ENCODE measurements around the gene IER5L. TPM values are rescaled to one million over a fixed set of nuclear protein-coding genes. Genes with fewer than 3 reads are reported as not detected.

The IER5L gene
- total and polyA plus RNA-seq, 2 of the 8 experiments (the other 6 are each of a cell fraction or from before 2014, with no cell fraction given) = 0.65 to 1.0 TPM

- Histone ChIP-seq H2AK5ac (ENCODE audit: low read depth, low read length) (peak overlapping the region; percentile 97), H2BK20ac (ENCODE audit: low read length) (peak overlapping the region; percentile 90), H2BK15ac (ENCODE audit: low read length) (peak overlapping the region; percentile 98; the same call in 1 of the 2 replicates), H3K9ac (replicated peaks in 1 of 4; ENCODE audit: extremely low read depth in 1 of 4, low read depth in 3 of 4, low read length in 3 of 4) (peak overlapping the region; percentile 35 to 84 (median 83)), H3K27ac (ENCODE audit: low read depth, low read length) (peak overlapping the region; percentile 96), H2BK12ac (ENCODE audit: low read depth, low read length) (peak overlapping the region; percentile 96), H3K14ac (ENCODE audit: insufficient read length) (no peak overlapping the region), H3K18ac (ENCODE audit: extremely low read depth, low read length) (peak overlapping the region; percentile 99), H3K9me3 (ENCODE audit: insufficient read depth in 2 of 2, low read depth in 1 of 2, low read length in 1 of 2) (no peaks in the 10 kb centered on the region), H3K4ac (replicated peaks; ENCODE audit: insufficient read length, low read depth, low read length) (peak overlapping the region; percentile 97), H4K8ac (ENCODE audit: extremely low read depth, insufficient read depth, low read length) (peak overlapping the region; percentile 93), H4K5ac (ENCODE audit: insufficient read length, low read depth, low read length) (peak overlapping the region; percentile 97), H3K23ac (ENCODE audit: insufficient read length) (no peak overlapping the region), H2BK5ac (ENCODE audit: low read depth, low read length) (peak overlapping the region; percentile 99), H2BK120ac (replicated peaks; ENCODE audit: low read depth, low read length) (peak overlapping the region; percentile 52), H3K36me3 (ENCODE audit: control insufficient read depth in 2 of 4, insufficient read depth in 4 of 4, low read length in 3 of 4) (peaks cover 2 to 27% (median 12%) of the 10 kb centered on the region in 4 experiments), H2AFZ (ENCODE audit: low read length) (no peak overlapping the region), H4K20me1 (replicated peaks in 1 of 2; ENCODE audit: control insufficient read depth in 1 of 2, insufficient read depth in 2 of 2, low read length in 2 of 2) (peaks cover 0 to 2% of the 10 kb centered on the region in 2 experiments), H3K27me3 (replicated peaks in 1 of 4; ENCODE audit: control insufficient read depth in 3 of 4, extremely low read depth in 1 of 4, insufficient read depth in 3 of 4, low read length in 3 of 4) (no peaks in the 10 kb centered on the region), H4K91ac (replicated peaks; ENCODE audit: insufficient read length, low read length) (peak overlapping the region; percentile 99), H3K4me2 (ENCODE audit: insufficient read depth in 1 of 2, low read depth in 2 of 2, low read length in 2 of 2) (peak overlapping the region; percentile 73 to 90), H3K23me2 (ENCODE audit: low read depth, low read length) (peaks cover 11% of the 10 kb centered on the region; the same call in 1 of the 2 replicates), H3K79me2 (ENCODE audit: control insufficient read depth in 1 of 2, insufficient read depth in 2 of 2, low read length in 2 of 2) (peaks cover 2 to 11% of the 10 kb centered on the region in 2 experiments; a peak in 2 of 4 replicates), H3K79me1 (ENCODE audit: low read depth, low read length) (peaks cover 6% of the 10 kb centered on the region; the same call in 1 of the 2 replicates), H3K4me3 (ENCODE audit: extremely low read depth in 1 of 4, insufficient read depth in 2 of 4, low read depth in 3 of 4, low read length in 4 of 4) (peak overlapping the region; percentile 29 to 55 (median 38)), H3K56ac (replicated peaks; ENCODE audit: insufficient read length, low read depth, low read length) (peak overlapping the region; percentile 91), H3K4me1 (replicated peaks in 1 of 4; ENCODE audit: control insufficient read depth in 3 of 4, insufficient read depth in 4 of 4, low read length in 3 of 4) (peaks cover 33 to 51% (median 42%) of the 10 kb centered on the region in 4 experiments)
- 27% methylated on average over 6 of the region's 8 CpGs; no CpG with 5 or more reads in 1 of the 2 experiments for WGBS, 2 experiments (ENCODE audit: extremely low coverage in 1 of 2, insufficient coverage in 1 of 2, insufficient read length in 1 of 2, insufficient replicate concordance in 2 of 2, low coverage in 1 of 2, low lambda C conversion rate in 2 of 2, missing lambda C conversion rate in 1 of 2)
- ChIA-PET POLR2A (ENCODE audit: partially characterized antibody) (interaction anchor here (0.8 to 4.7 kb wide), 26 partner anchors 10 to 939 kb away, joined by 3 to 37 read pairs (median 4); partner anchors contain the start of genes CRAT, IER5L and NTMT1), CTCF (ENCODE audit: partially characterized antibody) (interaction anchor here (0.6 to 36.8 kb wide), 27 partner anchors 8 to 658 kb away, joined by 3 to 831 read pairs (median 4); partner anchors contain the start of genes C9orf50, IER5L and NTMT1)
- peak; percentile 62 for TF ChIP-seq POLR2AphosphoS5 (IDR thresholded peaks at IDR 0.05; ENCODE audit: low read depth, low read length)
- TF ChIP-seq TBP (IDR thresholded peaks at IDR 0.05; ENCODE audit: low read depth, low read length) = no peak
- TF ChIP-seq KDM4A (IDR thresholded peaks at IDR 0.05; ENCODE audit: low read depth, low read length, severe bottlenecking) = peak; percentile 1
- FAIRE-seq (no peak), DNase-seq (ENCODE audit: low read depth in 1 of 2, low spot score in 2 of 2) (peak in 1 of 2 experiments; percentile 69)
Measured at GRCh38 chr9:129140397-129141065, 37.5 kb downstream of the IER5L start.
